Stimulated activated naive B cell treated with anti-CD40 and anti-IgM and Interleukin-4, amounts not matched to agents 10 μg/mL and 1 μg/mL and 100 μg/mL, for 72 hours (primary cell): ENCODE results near the gene HJV.
"Not testable (repeated sequence)": the region's sequence is repeated elsewhere in the genome, so short reads cannot be mapped to it uniquely, and the experiment has no call there.

Experiments
- ATAC-seq, 2 donors: fragments of 150-1000 bp; cut with Tn5 transposase; replicated peaks; 2 replicates each; pipeline ENCODE4 v1.10.0; 2021; ENCODE audit warnings: moderate library complexity in 1 of 2
- DNase-seq: peaks from one replicate; pipeline ENCODE4 v3.0.0; 2021
- H3K27ac Mint-ChIP-seq: one replicate; pipeline ENCODE4 v1.8.0; 2022; ENCODE audit warnings: mild to moderate bottlenecking, mixed read lengths
- H3K27me3 Mint-ChIP-seq, 2 donors: one replicate each; pipeline ENCODE4 v1.8.0; 2022; ENCODE audit warnings: mixed read lengths in 2 of 2
- H3K36me3 Mint-ChIP-seq, 2 donors: one replicate each; pipeline ENCODE4 v1.8.0; 2022; ENCODE audit warnings: mixed read lengths in 2 of 2, mild to moderate bottlenecking in 1 of 2
- H3K4me1 Mint-ChIP-seq, 2 donors: one replicate each; pipeline ENCODE4 v1.8.0; 2022; ENCODE audit warnings: mixed read lengths in 2 of 2, mild to moderate bottlenecking in 1 of 2
- H3K4me3 Mint-ChIP-seq, 2 donors: one replicate each; pipeline ENCODE4 v1.8.0; 2022; ENCODE audit warnings: mild to moderate bottlenecking in 2 of 2, mixed read lengths in 2 of 2, moderate library complexity in 1 of 2
- H3K9me3 Mint-ChIP-seq, 2 donors: one replicate each; pipeline ENCODE4 v1.8.0; 2022; ENCODE audit warnings: mixed read lengths in 2 of 2, mild to moderate bottlenecking in 1 of 2

HJV gene

DNA sequence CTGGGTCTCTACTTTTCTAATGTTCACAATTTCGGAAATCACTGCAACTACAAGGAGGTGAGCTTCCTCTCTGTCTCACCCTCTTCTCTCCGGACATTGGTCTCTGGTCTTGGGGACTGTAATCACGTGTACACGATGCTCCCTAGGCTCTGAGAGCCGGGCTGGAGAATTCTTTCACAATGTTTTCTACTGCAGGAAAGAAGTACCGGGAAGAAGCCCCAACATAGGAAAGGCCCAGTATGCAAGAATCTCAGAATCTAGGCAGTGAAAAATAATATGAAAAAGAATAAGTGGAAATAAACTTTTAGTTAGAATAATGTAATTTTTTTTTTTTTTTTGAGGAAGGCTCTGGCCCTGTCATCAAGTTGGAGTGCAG, 13.5 kb upstream of the HJV start:
- H3K4me1 Mint-ChIP-seq: peaks cover 34 to 49% of the 10 kb centered on the region in 2 donors
- DNase-seq (no peak), ATAC-seq (no peak)
- H3K9me3 Mint-ChIP-seq: no peaks in the 10 kb centered on the region
- peak overlapping the region; percentile 100 for H3K27ac Mint-ChIP-seq
- H3K27me3 Mint-ChIP-seq: peaks cover 0 to 14% of the 10 kb centered on the region in 2 donors
- peak overlapping the region; percentile 76 to 84 for H3K4me3 Mint-ChIP-seq
- H3K36me3 Mint-ChIP-seq: peaks cover 10 to 26% of the 10 kb centered on the region in 2 donors

DNA sequence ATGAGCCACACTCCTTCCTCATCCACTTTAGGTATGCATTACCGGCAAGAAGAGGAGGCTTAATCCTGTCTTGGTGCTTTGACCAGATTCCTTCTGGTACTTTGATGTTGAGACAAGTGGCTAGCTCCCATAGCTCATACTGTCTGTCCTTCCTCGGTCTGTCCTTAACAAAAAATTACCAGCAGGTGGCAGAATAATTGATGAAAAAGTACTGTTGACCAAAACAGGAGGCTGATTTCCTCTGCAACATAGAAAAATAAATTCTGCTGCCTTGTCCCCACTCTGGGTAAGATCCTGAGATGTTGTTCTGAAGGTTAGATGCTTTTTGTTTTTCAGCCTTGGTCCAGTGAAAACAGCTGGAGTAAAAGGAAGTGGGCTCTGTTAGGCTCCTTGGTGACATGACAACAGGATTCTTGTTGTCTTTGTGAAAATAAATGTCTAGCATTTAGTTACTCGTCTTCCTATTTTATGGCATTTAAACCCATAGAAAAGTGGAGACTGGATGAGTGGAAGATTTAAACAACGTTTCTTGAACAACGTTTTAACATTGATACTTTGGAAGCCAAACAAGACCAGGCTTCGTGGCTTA, 11.2 kb upstream of the HJV start:
- Mint-ChIP-seq H3K9me3 (no peaks in the 10 kb centered on the region), H3K4me1 (peaks cover 25 to 34% of the 10 kb centered on the region in 2 donors), H3K36me3 (peaks cover 3 to 18% of the 10 kb centered on the region in 2 donors), H3K27me3 (peaks cover 0 to 12% of the 10 kb centered on the region in 2 donors), H3K4me3 (no peak overlapping the region), H3K27ac (no peak overlapping the region)
- ATAC-seq: no peak
- DNase-seq: no peak

- Mint-ChIP-seq H3K36me3 (peaks cover 2 to 6% of the 10 kb centered on the region in 2 donors), H3K9me3 (no peaks in the 10 kb centered on the region), H3K4me1 (peaks cover 14 to 22% of the 10 kb centered on the region in 2 donors), H3K27me3 (peaks cover 4 to 9% of the 10 kb centered on the region in 2 donors), H3K27ac (no peak overlapping the region), H3K4me3 (no peak overlapping the region)
- DNase-seq (no peak), ATAC-seq (no peak)
Observed at GRCh38 chr1:146031476-146031875, 9.9 kb upstream of the HJV start.

GRCh38 chr1:146029117-146029516, 7.6 kb upstream of the HJV start:
- Mint-ChIP-seq H3K9me3 (no peaks in the 10 kb centered on the region), H3K27ac (no peak overlapping the region), H3K27me3 (peaks cover 9 to 21% of the 10 kb centered on the region in 2 donors), H3K36me3 (no peaks in the 10 kb centered on the region), H3K4me1 (peaks cover 3 to 11% of the 10 kb centered on the region in 2 donors), H3K4me3 (no peak overlapping the region)
- ATAC-seq: no peak
- DNase-seq: no peak

- not testable (repeated sequence) for H3K27ac Mint-ChIP-seq, H3K9me3 Mint-ChIP-seq, DNase-seq, H3K36me3 Mint-ChIP-seq, H3K4me3 Mint-ChIP-seq, ATAC-seq, H3K4me1 Mint-ChIP-seq
- H3K27me3 Mint-ChIP-seq: peaks cover 16 to 22% of the 10 kb centered on the region in 2 donors
Observed at GRCh38 chr1:146026650-146027049, 5.1 kb upstream of the HJV start.

- H3K36me3 Mint-ChIP-seq, ATAC-seq, H3K9me3 Mint-ChIP-seq, DNase-seq, H3K4me3 Mint-ChIP-seq, H3K4me1 Mint-ChIP-seq, H3K27ac Mint-ChIP-seq: not testable (repeated sequence)
- peaks cover 24 to 30% of the 10 kb centered on the region in 2 donors for H3K27me3 Mint-ChIP-seq
Observed at GRCh38 chr1:146025787-146026495, 4.4 kb upstream of the HJV start.

DNA sequence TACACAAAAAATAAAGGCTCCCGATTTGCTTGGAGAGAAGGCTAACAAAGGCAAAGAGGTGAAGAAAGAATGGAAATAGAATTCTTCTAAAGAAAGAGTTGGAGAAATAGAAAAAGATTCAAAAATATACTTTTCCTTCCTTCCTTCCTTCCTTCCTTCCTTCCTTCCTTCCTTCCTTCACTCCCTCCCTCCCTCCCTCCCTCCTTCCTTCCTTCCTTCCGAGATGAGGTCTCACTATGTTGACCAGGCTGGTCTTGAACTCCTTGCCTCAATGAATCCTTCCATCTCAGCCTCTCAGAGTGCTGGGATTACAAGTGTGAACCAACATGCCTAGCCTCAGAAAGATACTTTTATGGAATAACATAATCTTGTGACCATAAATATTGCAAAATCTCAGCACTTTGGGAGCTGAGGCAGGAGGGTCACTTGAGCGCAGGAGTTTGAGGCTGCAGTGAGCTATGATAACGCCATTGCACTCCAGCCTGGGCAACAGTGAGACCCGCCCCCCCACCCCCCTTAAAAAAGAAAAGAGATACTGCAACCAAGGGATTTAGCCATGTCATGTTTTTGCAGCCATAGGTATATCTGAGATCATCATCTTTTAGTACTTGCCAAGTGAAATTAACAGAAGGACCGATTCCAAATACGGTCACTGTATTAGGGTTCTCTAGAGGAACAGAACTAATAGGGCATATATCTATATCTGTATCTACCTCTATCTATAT, 1.0 kb upstream of the HJV start:
- no peak overlapping the region for H3K27ac Mint-ChIP-seq
- H3K4me1 Mint-ChIP-seq: peaks cover 12 to 16% of the 10 kb centered on the region in 2 donors
- H3K9me3 Mint-ChIP-seq: no peaks in the 10 kb centered on the region
- ATAC-seq: no peak
- H3K4me3 Mint-ChIP-seq: no peak overlapping the region
- no peak for DNase-seq
- H3K27me3 Mint-ChIP-seq: peaks cover 50 to 53% of the 10 kb centered on the region in 2 donors
- H3K36me3 Mint-ChIP-seq: no peaks in the 10 kb centered on the region

GRCh38 chr1:146021050-146021445, 487 bp downstream of the HJV start:
- DNase-seq: no peak
- Mint-ChIP-seq H3K4me1 (peaks cover 12 to 16% of the 10 kb centered on the region in 2 donors), H3K9me3 (no peaks in the 10 kb centered on the region), H3K36me3 (no peaks in the 10 kb centered on the region), H3K4me3 (no peak overlapping the region), H3K27ac (no peak overlapping the region), H3K27me3 (peaks cover 48 to 56% of the 10 kb centered on the region in 2 donors)
- no peak for ATAC-seq

GRCh38 chr1:146020058-146021049, 1.2 kb downstream of the HJV start:
- Mint-ChIP-seq H3K36me3 (no peaks in the 10 kb centered on the region), H3K4me3 (peak overlapping the region; percentile 55 to 64), H3K4me1 (peaks cover 12 to 16% of the 10 kb centered on the region in 2 donors), H3K27ac (peak overlapping the region; percentile 42), H3K9me3 (no peaks in the 10 kb centered on the region), H3K27me3 (peaks cover 47 to 55% of the 10 kb centered on the region in 2 donors)
- DNase-seq (no peak), ATAC-seq (no peak)

- DNase-seq (no peak), ATAC-seq (peak; percentile 62 to 69)
- H3K4me3 Mint-ChIP-seq: peak overlapping the region; percentile 55 to 64
- H3K4me1 Mint-ChIP-seq: peaks cover 12 to 16% of the 10 kb centered on the region in 2 donors
- H3K9me3 Mint-ChIP-seq: no peaks in the 10 kb centered on the region
- no peaks in the 10 kb centered on the region for H3K36me3 Mint-ChIP-seq
- peaks cover 41 to 51% of the 10 kb centered on the region in 2 donors for H3K27me3 Mint-ChIP-seq
- H3K27ac Mint-ChIP-seq: peak overlapping the region; percentile 42
Observed at GRCh38 chr1:146019231-146020057, 2.1 kb downstream of the HJV start.

GRCh38 chr1:146016891-146017290, 4.6 kb downstream of the HJV start:
- Mint-ChIP-seq H3K27ac (no peak overlapping the region), H3K36me3 (no peaks in the 10 kb centered on the region), H3K4me1 (peaks cover 16 to 21% of the 10 kb centered on the region in 2 donors), H3K9me3 (no peaks in the 10 kb centered on the region), H3K27me3 (peaks cover 41 to 46% of the 10 kb centered on the region in 2 donors), H3K4me3 (no peak overlapping the region)
- DNase-seq: no peak
- ATAC-seq: no peak

- H3K9me3 Mint-ChIP-seq: no peaks in the 10 kb centered on the region
- H3K27me3 Mint-ChIP-seq: peaks cover 11 to 19% of the 10 kb centered on the region in 2 donors
- H3K4me3 Mint-ChIP-seq: no peak overlapping the region
- no peak overlapping the region for H3K27ac Mint-ChIP-seq
- ATAC-seq (no peak), DNase-seq (no peak)
- H3K36me3 Mint-ChIP-seq: no peaks in the 10 kb centered on the region
- H3K4me1 Mint-ChIP-seq: peaks cover 5% of the 10 kb centered on the region in 2 donors
Observed at GRCh38 chr1:146013559-146013922, 8.0 kb downstream of the HJV start.
